ENCODE results near the gene CRIP3.

DNA sequence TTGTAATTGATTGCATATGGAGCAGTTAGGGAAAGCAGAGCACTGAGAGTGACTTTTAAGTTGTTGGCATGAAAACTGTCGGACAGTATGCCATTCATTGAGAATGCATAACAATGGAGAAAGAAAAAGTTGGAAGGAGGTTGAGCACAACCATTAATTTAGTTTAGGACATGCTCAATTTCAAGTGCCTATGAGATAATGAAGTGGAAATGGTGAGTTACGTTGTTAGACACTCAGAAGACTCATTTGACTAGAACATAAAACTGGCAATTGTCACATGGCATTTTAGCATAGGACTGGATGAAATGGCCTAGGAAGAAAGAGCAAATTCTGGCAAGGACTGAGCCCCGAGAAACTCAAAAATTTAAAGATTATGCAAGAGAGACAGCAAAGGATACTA is 38.8 kb upstream of the CRIP3 start:
- TF ChIP-seq PAX5 (IDR thresholded peaks at IDR 0.05; ENCODE audit: insufficient read depth, low read length, severe bottlenecking): no peak
- TF ChIP-seq POLR2A (IDR thresholded peaks at IDR 0.05; ENCODE audit: low read depth, low read length): no peak
- no peak for TF ChIP-seq TAF1 (IDR thresholded peaks at IDR 0.05; ENCODE audit: low read depth, low read length)
- TF ChIP-seq POU2F2 (IDR thresholded peaks at IDR 0.05; ENCODE audit: low read depth, low read length): no peak
- TF ChIP-seq POLR2AphosphoS5 (IDR thresholded peaks at IDR 0.05; ENCODE audit: low read depth, low read length): no peak
